DMS114 treated with DMSO at 0.1 percent for 48 hours (cell line): ENCODE measurements around the gene TNFRSF9.
"Not testable (repeated sequence)": the region's sequence is repeated elsewhere in the genome, so short reads cannot be mapped to it uniquely, and the experiment has no call there.

ENCODE experiments used
- DNase-seq: peaks from one replicate; lab custom pipeline; 2025; ENCODE audit not compliant: unreplicated experiment; lab: John Stamatoyannopoulos, UW

Gene TNFRSF9

GRCh38 chr1:7961216-7962013, 20.8 kb upstream of the TNFRSF9 start, which contains the start of gene PARK7:
PARK7 (plus strand) TSS chr1:7961711; CDS start chr1:7962786, 1,075 bp downstream.
- DNase-seq: peak; percentile 97

DNA sequence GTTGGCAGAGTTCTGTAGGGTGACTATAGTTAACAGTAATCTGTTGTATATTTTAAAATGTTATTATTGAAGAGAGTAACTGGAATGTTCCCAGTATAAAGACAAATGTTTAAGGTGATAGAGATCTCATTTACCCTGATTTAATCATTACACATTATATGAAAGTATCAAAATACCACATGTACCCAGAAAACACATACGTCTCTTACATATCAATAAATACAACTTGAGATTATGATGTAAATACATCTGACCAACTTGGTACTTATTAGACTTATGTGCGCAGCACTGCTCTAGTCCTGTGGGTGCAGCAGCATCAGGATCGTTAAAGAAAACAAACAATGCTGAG, 20.2 kb upstream of the TNFRSF9 start:
- peak; percentile 56 for DNase-seq

- no peak for DNase-seq
Measured at GRCh38 chr1:7960165-7960564, 19.5 kb upstream of the TNFRSF9 start.

DNA sequence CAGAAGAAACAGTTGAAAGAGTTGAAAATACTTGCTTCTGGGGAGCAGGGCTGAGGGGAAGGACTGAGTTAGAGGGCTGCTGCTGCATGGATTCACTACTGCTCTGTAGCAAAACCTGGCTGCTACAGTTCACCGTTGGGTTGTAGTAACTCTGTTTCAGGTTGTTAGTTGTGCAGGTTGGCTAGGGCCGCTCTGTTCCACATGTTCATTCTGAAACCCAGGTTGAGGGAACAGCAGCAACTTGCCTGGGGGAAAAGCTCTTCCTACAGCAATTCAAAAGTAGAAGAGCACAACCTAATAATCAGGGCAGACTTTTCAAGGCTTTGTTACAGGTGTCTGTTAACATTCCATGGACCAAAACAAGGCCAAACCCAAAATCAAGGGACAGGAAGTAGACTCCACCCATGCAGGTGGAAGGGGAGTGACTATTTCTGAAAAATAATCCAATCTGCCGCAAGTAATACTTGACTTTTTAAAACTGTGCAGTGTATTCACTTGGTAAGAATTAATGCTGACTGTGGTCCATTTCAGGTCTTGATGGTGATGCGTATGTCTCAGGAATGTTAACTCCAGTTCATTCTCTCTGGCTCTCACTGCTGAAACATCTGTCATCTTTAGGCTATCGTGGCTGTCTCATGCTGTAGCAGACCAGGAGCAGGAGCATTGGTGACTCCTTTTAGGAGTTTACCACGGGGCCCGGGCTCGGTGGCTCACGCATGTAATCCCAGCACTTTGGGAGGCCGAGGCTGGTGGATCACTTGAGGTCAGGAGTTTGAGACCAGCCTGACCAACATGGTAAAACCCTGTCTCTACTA, 15.8 kb upstream of the TNFRSF9 start:
- no peak for DNase-seq

GRCh38 chr1:7954683-7955082, 14.0 kb upstream of the TNFRSF9 start:
- no peak for DNase-seq

- DNase-seq: peak; percentile 86
Measured at GRCh38 chr1:7953850-7954609, 13.4 kb upstream of the TNFRSF9 start.

GRCh38 chr1:7952791-7953190, 12.2 kb upstream of the TNFRSF9 start:
- not testable (repeated sequence) for DNase-seq

- no peak for DNase-seq
Measured at GRCh38 chr1:7948960-7949359, 8.3 kb upstream of the TNFRSF9 start.

GRCh38 chr1:7943251-7943650, 2.6 kb upstream of the TNFRSF9 start:
- DNase-seq: no peak

- DNase-seq: peak; percentile 52
Measured at GRCh38 chr1:7942214-7942921, 1.7 kb upstream of the TNFRSF9 start.

- no peak for DNase-seq
Measured at GRCh38 chr1:7941437-7941793, 776 bp upstream of the TNFRSF9 start.

DNA sequence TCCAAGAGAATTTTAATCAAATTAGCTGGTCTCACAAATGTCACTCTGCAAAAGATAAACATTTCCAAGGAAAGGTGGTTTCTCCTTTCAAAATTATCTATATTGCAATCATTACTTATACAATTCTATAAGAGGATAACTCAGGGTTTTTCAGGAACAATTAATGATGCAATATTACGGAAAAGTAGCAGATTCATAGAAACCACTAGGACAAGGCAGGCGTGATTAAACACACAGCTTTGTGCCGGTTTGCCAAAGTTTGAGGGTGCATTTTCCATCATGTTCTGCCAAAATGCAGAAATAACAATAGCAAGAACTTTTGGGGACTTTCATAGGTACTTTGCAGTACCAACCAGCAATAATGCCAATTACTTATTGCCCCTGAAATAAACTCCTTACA, 605 bp downstream of the TNFRSF9 start:
- DNase-seq: no peak

DNA sequence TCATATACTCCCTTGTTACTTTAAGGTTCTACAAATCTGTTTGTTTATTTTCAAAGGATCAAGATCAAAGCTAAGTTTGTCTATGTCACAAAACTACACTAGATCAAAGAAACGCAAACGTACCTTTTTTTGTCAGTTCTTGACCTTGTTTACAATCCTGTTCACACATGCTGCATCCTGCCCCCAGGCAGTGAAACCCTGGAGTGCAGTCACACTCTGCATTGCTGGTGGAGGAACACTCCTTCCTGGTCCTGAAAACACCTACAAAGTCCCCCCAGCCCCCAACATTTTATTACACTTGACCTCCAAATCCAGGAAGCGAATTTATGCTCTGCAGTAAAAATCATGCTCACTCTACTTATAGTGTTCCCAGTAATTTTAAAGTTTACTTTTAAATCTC, 2.6 kb downstream of the TNFRSF9 start:
- DNase-seq: no peak

DNA sequence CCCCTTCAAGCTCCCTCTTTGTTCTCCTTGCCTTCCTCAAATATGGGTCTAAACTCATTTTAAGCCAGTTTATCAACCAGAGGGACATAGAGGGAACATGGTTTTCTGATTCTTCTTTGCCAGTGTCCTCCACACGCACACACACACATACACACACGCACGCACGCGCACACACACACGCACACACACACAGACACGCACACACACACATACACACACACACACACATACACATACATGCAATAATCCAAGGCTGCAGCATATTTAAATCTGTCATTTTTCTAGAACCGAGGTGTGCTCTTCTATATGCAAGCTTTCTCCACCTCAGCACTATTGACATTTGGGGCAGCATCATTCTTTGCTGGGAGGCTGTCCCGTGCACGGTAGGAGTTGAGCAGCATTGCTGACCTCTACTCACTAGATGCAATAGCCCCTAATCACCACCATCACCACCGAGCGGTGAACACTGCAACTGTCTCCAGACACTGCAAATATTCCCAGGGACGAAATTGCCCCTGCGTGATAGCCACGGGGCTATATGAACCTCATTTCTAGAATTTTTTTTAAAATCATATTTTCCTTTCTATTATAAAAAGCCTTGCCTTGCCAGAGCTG, 8.0 kb downstream of the TNFRSF9 start:
- DNase-seq: no peak

DNA sequence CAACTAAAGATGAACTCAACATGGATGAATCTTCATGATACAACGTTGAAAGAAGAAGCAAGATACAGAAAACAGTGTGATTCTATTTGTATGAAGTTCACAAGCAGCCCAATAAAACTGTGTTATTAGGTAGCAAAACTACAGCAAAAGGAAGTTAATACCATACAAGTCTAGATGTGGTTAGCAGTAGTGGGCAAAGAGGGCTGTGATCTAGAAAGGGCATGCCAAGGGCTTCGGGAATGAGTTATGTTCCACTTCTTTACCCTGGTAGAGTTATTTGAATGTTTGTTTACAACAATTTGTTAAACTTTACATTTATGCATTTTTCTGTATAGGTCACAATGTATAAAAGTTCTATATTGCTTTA, 9.2 kb downstream of the TNFRSF9 start:
- no peak for DNase-seq

GRCh38 chr1:7930645-7931445, 9.8 kb downstream of the TNFRSF9 start:
- no peak for DNase-seq

DNA sequence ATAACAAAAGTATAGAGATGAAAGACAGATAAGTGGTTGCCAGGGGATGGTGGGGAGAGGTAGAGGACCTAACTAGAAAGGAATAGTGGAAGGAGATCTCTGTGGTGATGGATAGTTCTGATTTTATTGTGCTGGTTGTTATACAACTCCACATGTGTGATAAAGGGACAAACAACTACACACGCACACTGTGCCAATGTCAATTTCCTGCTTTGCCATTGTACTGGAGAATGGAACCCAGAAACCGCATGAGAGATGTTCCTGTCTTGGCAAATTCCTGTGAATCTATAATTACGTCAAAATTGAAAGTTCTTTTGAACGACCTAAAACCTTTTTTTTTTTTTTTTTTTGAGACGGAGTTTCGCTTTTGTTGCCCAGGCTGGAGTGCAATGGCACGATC, 11.0 kb downstream of the TNFRSF9 start:
- DNase-seq: no peak

- no peak for DNase-seq
Measured at GRCh38 chr1:7928247-7928646, 12.4 kb downstream of the TNFRSF9 start.

- DNase-seq: not testable (repeated sequence)
Measured at GRCh38 chr1:7927061-7927460, 13.6 kb downstream of the TNFRSF9 start.

- DNase-seq: no peak
Measured at GRCh38 chr1:7922301-7922700, 18.3 kb downstream of the TNFRSF9 start.
